ENCODE measurements around the gene MEF2A. TPM values are rescaled to one million over a fixed set of nuclear protein-coding genes. Genes with fewer than 3 reads are reported as not detected.
A peak's percentile ranks its signal among the peaks of the same experiment; 100 is the strongest.

MEF2A gene
- total and polyA plus RNA-seq, 10 of the 15 experiments (the other 5 are each of a cell fraction or from before 2014, with no cell fraction given): 7.2 to 46.7 (median 35.9) TPM

- TF ChIP-seq IRF4 (IDR thresholded peaks at IDR 0.05; ENCODE audit: low read depth, low read length) (peak; percentile 69; the same call in 1 of the 2 replicates), MLLT1 (IDR thresholded peaks at IDR 0.05) (peak; percentile 75; the same call in 1 of the 2 replicates), FOS (IDR thresholded peaks at IDR 0.05; ENCODE audit: borderline replicate concordance, extremely low read depth, insufficient read length) (no peak), CEBPZ (IDR thresholded peaks at IDR 0.05; ENCODE audit: low read depth, low read length) (no peak), HDAC6 (IDR thresholded peaks at IDR 0.05; ENCODE audit: unreplicated experiment) (no peak), ZNF384 (IDR thresholded peaks at IDR 0.05; ENCODE audit: borderline replicate concordance, low read depth, low read length) (no peak), ATF3 (IDR thresholded peaks at IDR 0.05; ENCODE audit: borderline replicate concordance, extremely low read depth, low read depth, low read length) (no peak), RELB (IDR thresholded peaks at IDR 0.05; ENCODE audit: low read depth) (no peak), PKNOX1 (IDR thresholded peaks at IDR 0.05) (no peak), RAD21 (IDR thresholded peaks at IDR 0.05; ENCODE audit: insufficient read depth, low read depth, low read length) (no peak), MEF2A (IDR thresholded peaks at IDR 0.05; ENCODE audit: insufficient read depth, low read depth, low read length) (peak; percentile 85), KAT2A (conservative IDR thresholded peaks at IDR 0.05; ENCODE audit: control insufficient read depth, low read depth, low read length) (no peak), PAX8 (IDR thresholded peaks at IDR 0.05) (no peak), NFYB (IDR thresholded peaks at IDR 0.05; ENCODE audit: insufficient read depth, low read depth, low read length) (no peak), E4F1 (IDR thresholded peaks at IDR 0.05; ENCODE audit: borderline replicate concordance, partially characterized antibody) (no peak), ZSCAN29 (IDR thresholded peaks at IDR 0.05) (no peak), PML (IDR thresholded peaks at IDR 0.05; ENCODE audit: low read length) (no peak)
Observed at GRCh38 chr15:99719096-99719541, 153.3 kb downstream of the MEF2A start (continued).
